K562 (cell line): ENCODE measurements around the gene BRME1. TPM values are rescaled to one million over a fixed set of nuclear protein-coding genes. Genes with fewer than 3 reads are reported as not detected.

ENCODE experiments used
- ARID1B ChIP-seq: fragments of 450-650 bp; IDR thresholded peaks from 2 replicates; pipeline ENCODE4 v1.6.1; 2016; ENCODE audit warnings: antibody characterized with exemption, mild to moderate bottlenecking, inconsistent platforms
- BCOR ChIP-seq: fragments of 450-650 bp; IDR thresholded peaks from 2 replicates; pipeline ENCODE4 v1.6.1; 2016
- BHLHE40 ChIP-seq: IDR thresholded peaks from 2 replicates; pipeline ENCODE4 v1.6.1; 2011; ENCODE audit warnings: low read length, improper control_type of control experiment
- CTBP1 ChIP-seq: fragments of 450-650 bp; IDR thresholded peaks from 2 replicates; pipeline ENCODE4 v1.6.1; 2016; ENCODE audit warnings: borderline replicate concordance
- EP300 ChIP-seq: IDR thresholded peaks from 2 replicates; pipeline ENCODE4 v1.6.1; 2012; ENCODE audit warnings: low read length, improper control_type of control experiment
- ESRRA ChIP-seq: fragments of 450-650 bp; IDR thresholded peaks from 2 replicates; pipeline ENCODE4 v1.6.1; 2014; ENCODE audit warnings: low read depth, mild to moderate bottlenecking, moderate library complexity, borderline replicate concordance
- FOXP1 ChIP-seq: sonication (generic); formaldehyde crosslinking; IDR thresholded peaks from 2 replicates; pipeline ENCODE4 v1.8.0; 2022; ENCODE audit warnings: mild to moderate bottlenecking, missing genetic modification reagents
- GATA2 ChIP-seq: sonication (generic); formaldehyde crosslinking; IDR thresholded peaks from 2 replicates; pipeline ENCODE4 v1.4.0; 2020; ENCODE audit warnings: mild to moderate bottlenecking, missing genetic modification reagents
- HDGF ChIP-seq: fragments of 450-650 bp; IDR thresholded peaks from 2 replicates; pipeline ENCODE4 v1.6.1; 2016
- ILK ChIP-seq: fragments of 450-650 bp; IDR thresholded peaks from 2 replicates; pipeline ENCODE4 v1.6.1; 2016; ENCODE audit warnings: missing genetic modification characterization, low read depth, mild to moderate bottlenecking, missing compliant biosample characterization, moderate library complexity, borderline replicate concordance
- KLF1 ChIP-seq: fragments of 450-650 bp; IDR thresholded peaks from 2 replicates; pipeline ENCODE4 v1.6.1; 2016; ENCODE audit warnings: missing genetic modification characterization, missing compliant biosample characterization
- MTA1 ChIP-seq: fragments of 450-650 bp; IDR thresholded peaks from 2 replicates; pipeline ENCODE4 v1.6.1; 2017; ENCODE audit warnings: borderline replicate concordance
- NR3C1 ChIP-seq: sonication (generic); formaldehyde crosslinking; IDR thresholded peaks from 2 replicates; pipeline ENCODE4 v1.8.1; 2022; ENCODE audit warnings: missing genetic modification reagents
- RBM14 ChIP-seq: fragments of 200-400 bp; formaldehyde crosslinking; IDR thresholded peaks from 2 replicates; pipeline ENCODE4 v1.6.1; 2018; ENCODE audit warnings: low read depth, mild to moderate bottlenecking, low read length, moderate library complexity, borderline replicate concordance; ENCODE audit not compliant: insufficient read depth
- SMARCA4 ChIP-seq: fragments of 450-650 bp; IDR thresholded peaks from 2 replicates; pipeline ENCODE4 v1.6.1; 2016
- SOX6 ChIP-seq: fragments of 450-650 bp; IDR thresholded peaks from 2 replicates; pipeline ENCODE4 v1.6.1; 2014; ENCODE audit warnings: mild to moderate bottlenecking
- YY1 ChIP-seq, 3 experiments: IDR thresholded peaks; 2 replicates each; pipeline ENCODE4 v1.6.1; 2011; ENCODE audit warnings: low read length in 2 of 3, mild to moderate bottlenecking in 2 of 3, moderate library complexity in 2 of 3, borderline replicate concordance in 1 of 3, control low read depth in 1 of 3, low read depth in 1 of 3; ENCODE audit not compliant: insufficient read depth in 3 of 3, insufficient replicate concordance in 2 of 3, control insufficient read depth in 1 of 3, insufficient read length in 1 of 3; ENCODE audit errors: extremely low read depth in 1 of 3
- ZFP36 ChIP-seq: fragments of 150-350 bp; IDR thresholded peaks from 2 replicates; pipeline ENCODE4 v1.6.1; 2018; ENCODE audit warnings: low read length, low read depth; ENCODE audit not compliant: partially characterized antibody
- ZNF384 ChIP-seq: IDR thresholded peaks from 2 replicates; pipeline ENCODE4 v1.6.1; 2012; ENCODE audit warnings: low read depth, low read length, improper control_type of control experiment
- ZNF707 ChIP-seq: fragments of 250-450 bp; sonication (Bioruptor Pico); conservative IDR thresholded peaks from 2 replicates; pipeline ENCODE4 v1.8.0; 2022; ENCODE audit warnings: inconsistent platforms, mild to moderate bottlenecking, moderate library complexity
- ZSCAN29 ChIP-seq: fragments of 450-650 bp; IDR thresholded peaks from 2 replicates; pipeline ENCODE4 v1.6.1; 2017
- polyA plus RNA-seq, 8 experiments: library from polyadenylated mRNA; depleted of rRNA in 4 of 8; stranded (reverse) in 5 of 8; unstranded in 3 of 8; fragments of >200 nt; fragmentation: Nextera tagmentation in 2 of 8; fragmentation: Illumina TruSeq in 1 of 8; extraction: Ambion mirVana in 2 of 8; extraction: Trizol in 1 of 8; gene quantifications; 2 replicates each; pipeline versions ENCODE4 v1.2.1 to v1.2.3, GENCODE V29; 2011 to 2014; ENCODE audit warnings: inconsistent platforms in 1 of 8, missing spikeins in 1 of 8
- total RNA-seq, 7 experiments: library from RNA; depleted of rRNA in 6 of 7; stranded (reverse); fragments of >200 nt in 6 of 7; fragmentation: Illumina TruSeq in 2 of 7; extraction: Trizol in 2 of 7; gene quantifications; 2 replicates each; pipeline versions ENCODE4 v1.2.1 to v1.2.3, GENCODE V29; 2011 to 2021; ENCODE audit warnings: low replicate concordance in 1 of 7
- TF ChIP-seq, protein P1 (sequence below): fragments of 450-650 bp; formaldehyde crosslinking; conservative IDR thresholded peaks from 2 replicates; pipeline ENCODE4 v1.4.0; 2022; ENCODE audit warnings: mild to moderate bottlenecking, missing genetic modification characterization
- TF ChIP-seq, protein P2 (sequence below), 2 experiments: IDR thresholded peaks; 2 replicates each; pipeline ENCODE4 v1.6.1; 2011; ENCODE audit warnings: borderline replicate concordance in 1 of 2, control low read depth in 1 of 2, low read depth in 1 of 2, low read length in 1 of 2, mild to moderate bottlenecking in 1 of 2, mixed read lengths in 1 of 2, moderate library complexity in 1 of 2; ENCODE audit not compliant: insufficient read depth in 1 of 2, insufficient read length in 1 of 2, poor library complexity in 1 of 2, severe bottlenecking in 1 of 2; ENCODE audit errors: extremely low read depth in 1 of 2
- TF ChIP-seq, protein P3 (sequence below): fragments of 450-650 bp; IDR thresholded peaks from 2 replicates; pipeline ENCODE4 v1.6.1; 2016
- TF ChIP-seq, protein P4 (sequence below): IDR thresholded peaks from 2 replicates; pipeline ENCODE4 v1.6.1; 2012; ENCODE audit warnings: low read depth, low read length, improper control_type of control experiment, borderline replicate concordance

BRME1 gene
- total and polyA plus RNA-seq, 9 of the 15 experiments (the other 6 are each of a cell fraction or from before 2014, with no cell fraction given) = 0.75 to 6.1 (median 3.6) TPM

- TF ChIP-seq ESRRA = peak; percentile 79; the same call in 1 of the 2 replicates
- 0 out of 2 replicates have a peak, but pooled peaks have one; percentile 22 for TF ChIP-seq SOX6
- peak; percentile 34; the same call in 1 of the 2 replicates for TF ChIP-seq BHLHE40
- peak; percentile 32; the same call in 1 of the 2 replicates for TF ChIP-seq CTBP1
- TF ChIP-seq FOXP1 (CRISPR knock-in tag) = no peak
- TF ChIP-seq ARID1B = peak; percentile 64
- TF ChIP-seq RBM14 = no peak
- no peak for TF ChIP-seq KLF1
- TF ChIP-seq, protein P1, sequence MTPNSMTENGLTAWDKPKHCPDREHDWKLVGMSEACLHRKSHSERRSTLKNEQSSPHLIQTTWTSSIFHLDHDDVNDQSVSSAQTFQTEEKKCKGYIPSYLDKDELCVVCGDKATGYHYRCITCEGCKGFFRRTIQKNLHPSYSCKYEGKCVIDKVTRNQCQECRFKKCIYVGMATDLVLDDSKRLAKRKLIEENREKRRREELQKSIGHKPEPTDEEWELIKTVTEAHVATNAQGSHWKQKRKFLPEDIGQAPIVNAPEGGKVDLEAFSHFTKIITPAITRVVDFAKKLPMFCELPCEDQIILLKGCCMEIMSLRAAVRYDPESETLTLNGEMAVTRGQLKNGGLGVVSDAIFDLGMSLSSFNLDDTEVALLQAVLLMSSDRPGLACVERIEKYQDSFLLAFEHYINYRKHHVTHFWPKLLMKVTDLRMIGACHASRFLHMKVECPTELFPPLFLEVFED (CRISPR knock-in tag) = no peak
- TF ChIP-seq EP300 = 0 out of 2 replicates have a peak, but pooled peaks have one; percentile 17
- TF ChIP-seq ZNF384 = peak; percentile 22; the same call in 1 of the 2 replicates
- TF ChIP-seq SMARCA4 = peak; percentile 66
- TF ChIP-seq, protein P2, sequence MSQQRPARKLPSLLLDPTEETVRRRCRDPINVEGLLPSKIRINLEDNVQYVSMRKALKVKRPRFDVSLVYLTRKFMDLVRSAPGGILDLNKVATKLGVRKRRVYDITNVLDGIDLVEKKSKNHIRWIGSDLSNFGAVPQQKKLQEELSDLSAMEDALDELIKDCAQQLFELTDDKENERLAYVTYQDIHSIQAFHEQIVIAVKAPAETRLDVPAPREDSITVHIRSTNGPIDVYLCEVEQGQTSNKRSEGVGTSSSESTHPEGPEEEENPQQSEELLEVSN (IDR thresholded peaks at IDR 0.05; ENCODE audit: borderline replicate concordance in 1 of 2, extremely low read depth in 1 of 2, insufficient read depth in 1 of 2, insufficient read length in 1 of 2, low read depth in 1 of 2, low read length in 1 of 2, poor library complexity in 1 of 2, severe bottlenecking in 1 of 2) = no peak
- no peak for TF ChIP-seq BCOR
- TF ChIP-seq HDGF = no peak
- TF ChIP-seq YY1 (IDR thresholded peaks at IDR 0.05; ENCODE audit: borderline replicate concordance in 1 of 3, control insufficient read depth in 1 of 3, extremely low read depth in 1 of 3, insufficient read depth in 3 of 3, insufficient read length in 1 of 3, insufficient replicate concordance in 2 of 3, low read depth in 1 of 3, low read length in 2 of 3) = no peak
- peak; percentile 4 for TF ChIP-seq ZFP36
- TF ChIP-seq, protein P3, sequence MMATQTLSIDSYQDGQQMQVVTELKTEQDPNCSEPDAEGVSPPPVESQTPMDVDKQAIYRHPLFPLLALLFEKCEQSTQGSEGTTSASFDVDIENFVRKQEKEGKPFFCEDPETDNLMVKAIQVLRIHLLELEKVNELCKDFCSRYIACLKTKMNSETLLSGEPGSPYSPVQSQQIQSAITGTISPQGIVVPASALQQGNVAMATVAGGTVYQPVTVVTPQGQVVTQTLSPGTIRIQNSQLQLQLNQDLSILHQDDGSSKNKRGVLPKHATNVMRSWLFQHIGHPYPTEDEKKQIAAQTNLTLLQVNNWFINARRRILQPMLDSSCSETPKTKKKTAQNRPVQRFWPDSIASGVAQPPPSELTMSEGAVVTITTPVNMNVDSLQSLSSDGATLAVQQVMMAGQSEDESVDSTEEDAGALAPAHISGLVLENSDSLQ = peak; percentile 34; the same call in 1 of the 2 replicates
- TF ChIP-seq, protein P4, sequence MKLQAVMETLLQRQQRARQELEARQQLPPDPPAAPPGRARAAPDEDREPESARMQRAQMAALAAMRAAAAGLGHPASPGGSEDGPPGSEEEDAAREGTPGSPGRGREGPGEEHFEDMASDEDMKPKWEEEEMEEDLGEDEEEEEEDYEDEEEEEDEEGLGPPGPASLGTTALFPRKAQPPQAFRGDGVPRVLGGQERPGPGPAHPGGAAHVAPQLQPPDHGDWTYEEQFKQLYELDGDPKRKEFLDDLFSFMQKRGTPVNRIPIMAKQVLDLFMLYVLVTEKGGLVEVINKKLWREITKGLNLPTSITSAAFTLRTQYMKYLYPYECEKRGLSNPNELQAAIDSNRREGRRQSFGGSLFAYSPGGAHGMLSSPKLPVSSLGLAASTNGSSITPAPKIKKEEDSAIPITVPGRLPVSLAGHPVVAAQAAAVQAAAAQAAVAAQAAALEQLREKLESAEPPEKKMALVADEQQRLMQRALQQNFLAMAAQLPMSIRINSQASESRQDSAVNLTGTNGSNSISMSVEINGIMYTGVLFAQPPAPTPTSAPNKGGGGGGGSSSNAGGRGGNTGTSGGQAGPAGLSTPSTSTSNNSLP = peak; percentile 82
- TF ChIP-seq ZSCAN29 = no peak
- no peak for TF ChIP-seq NR3C1 (CRISPR knock-in tag)
- TF ChIP-seq ZNF707 (CRISPR knock-in tag) = no peak
- no peak for TF ChIP-seq ILK (tag)
- TF ChIP-seq GATA2 (CRISPR knock-in tag) = peak; percentile 20; the same call in 1 of the 2 replicates
- TF ChIP-seq MTA1 = peak; percentile 65; the same call in 1 of the 2 replicates
These were observed 49.4 kb downstream of the BRME1 start (continued) for GRCh38 chr19:13856497-13856896.
